Erythroblast (primary cell): Measurements from ENCODE around the gene SUMO4.

Experiments
- GATA1 ChIP-seq: IDR thresholded peaks from 2 replicates; pipeline ENCODE4 v1.6.1; 2011; ENCODE audit warnings: low read depth, mild to moderate bottlenecking, control low read depth, low read length, moderate library complexity
- POLR2A ChIP-seq: IDR thresholded peaks from 2 replicates; pipeline ENCODE4 v1.6.1; 2011; ENCODE audit warnings: mild to moderate bottlenecking, low read length

GRCh38 chr6:149436647-149437046 lies 36.6 kb downstream of the SUMO4 start:
- TF ChIP-seq POLR2A: no peak
- no peak for TF ChIP-seq GATA1
